K562 (cell line): ENCODE results near the gene FDX2. TPM values are rescaled to one million over a fixed set of nuclear protein-coding genes. Genes with fewer than 3 reads are reported as not detected.

Source experiments
- ARID2 ChIP-seq: fragments of 450-650 bp; IDR thresholded peaks from 2 replicates; pipeline ENCODE4 v1.6.1; 2017; ENCODE audit warnings: antibody characterized with exemption, mild to moderate bottlenecking
- CBX3 ChIP-seq, 2 experiments: IDR thresholded peaks; 1 replicate in 1 of 2; 2 replicates in 1 of 2; pipeline ENCODE4 v1.6.1; 2012; ENCODE audit warnings: inconsistent platforms in 2 of 2, low read length in 2 of 2, borderline replicate concordance in 1 of 2, control low read depth in 1 of 2
- ELF4 ChIP-seq: fragments of 450-650 bp; formaldehyde crosslinking; IDR thresholded peaks from 2 replicates; pipeline ENCODE4 v1.4.0; 2022; ENCODE audit warnings: missing genetic modification characterization
- HDAC2 ChIP-seq: fragments of 450-650 bp; IDR thresholded peaks from 2 replicates; pipeline ENCODE4 v1.6.1; 2016; ENCODE audit warnings: mild to moderate bottlenecking
- IFI16 ChIP-seq: fragments of 250-450 bp; sonication (Bioruptor Pico); IDR thresholded peaks from 2 replicates; pipeline ENCODE4 v2.1.2; 2022; ENCODE audit warnings: mild to moderate bottlenecking, inconsistent platforms
- KDM2B ChIP-seq: fragments of 250-450 bp; sonication (Bioruptor Pico); IDR thresholded peaks from 2 replicates; pipeline ENCODE4 v1.8.0; 2021; ENCODE audit warnings: mild to moderate bottlenecking, moderate library complexity
- MEF2A ChIP-seq: IDR thresholded peaks from 2 replicates; pipeline ENCODE4 v1.6.1; 2011; ENCODE audit warnings: low read depth, mild to moderate bottlenecking, low read length, moderate library complexity; ENCODE audit not compliant: control insufficient read depth
- MNT ChIP-seq, 2 experiments: fragments of 450-650 bp; conservative IDR thresholded peaks; 2 replicates each; pipeline ENCODE4 v1.6.1; 2017; ENCODE audit warnings: mild to moderate bottlenecking in 2 of 2, moderate library complexity in 2 of 2
- PHTF2 ChIP-seq: fragments of 250-450 bp; sonication (Bioruptor Pico); IDR thresholded peaks from 2 replicates; pipeline ENCODE4 v1.5.0; 2021; ENCODE audit warnings: mild to moderate bottlenecking
- STAT6 ChIP-seq: sonication (generic); formaldehyde crosslinking; IDR thresholded peaks from 2 replicates; pipeline ENCODE4 v1.8.1; 2023; ENCODE audit warnings: mild to moderate bottlenecking, missing genetic modification reagents
- TEAD2 ChIP-seq: fragments of 450-650 bp; IDR thresholded peaks from 2 replicates; pipeline ENCODE4 v1.6.1; 2016; ENCODE audit warnings: missing genetic modification characterization, control low read depth, missing compliant biosample characterization
- TFAP4 ChIP-seq: sonication (generic); formaldehyde crosslinking; IDR thresholded peaks from 2 replicates; pipeline ENCODE4 v1.8.0; 2022; ENCODE audit warnings: missing genetic modification reagents, mild to moderate bottlenecking, moderate library complexity, borderline replicate concordance
- TOE1 ChIP-seq, 2 experiments: fragments of 450-650 bp in 1 of 2; sonication (generic) in 1 of 2; formaldehyde crosslinking in 1 of 2; IDR thresholded peaks; 2 replicates each; pipeline versions ENCODE4 v1.7.1 to v1.8.0; 2016 to 2022; ENCODE audit warnings: borderline replicate concordance in 2 of 2, mild to moderate bottlenecking in 2 of 2, antibody characterized with exemption in 1 of 2, inconsistent platforms in 1 of 2, low read depth in 1 of 2, missing genetic modification reagents in 1 of 2, moderate library complexity in 1 of 2
- TSHZ1 ChIP-seq: fragments of 250-450 bp; sonication (Bioruptor Pico); IDR thresholded peaks from 2 replicates; pipeline ENCODE4 v1.4.0; 2020; ENCODE audit warnings: mild to moderate bottlenecking, moderate library complexity
- ZC3H8 ChIP-seq: fragments of 450-650 bp; IDR thresholded peaks from 2 replicates; pipeline ENCODE4 v1.6.1; 2017
- polyA plus RNA-seq, 8 experiments: library from polyadenylated mRNA; depleted of rRNA in 4 of 8; stranded (reverse) in 5 of 8; unstranded in 3 of 8; fragments of >200 nt; fragmentation: Nextera tagmentation in 2 of 8; fragmentation: Illumina TruSeq in 1 of 8; extraction: Ambion mirVana in 2 of 8; extraction: Trizol in 1 of 8; gene quantifications; 2 replicates each; pipeline versions ENCODE4 v1.2.1 to v1.2.3, GENCODE V29; 2011 to 2014; ENCODE audit warnings: inconsistent platforms in 1 of 8, missing spikeins in 1 of 8
- total RNA-seq, 7 experiments: library from RNA; depleted of rRNA in 6 of 7; stranded (reverse); fragments of >200 nt in 6 of 7; fragmentation: Illumina TruSeq in 2 of 7; extraction: Trizol in 2 of 7; gene quantifications; 2 replicates each; pipeline versions ENCODE4 v1.2.1 to v1.2.3, GENCODE V29; 2011 to 2021; ENCODE audit warnings: low replicate concordance in 1 of 7
- TF ChIP-seq, protein P1 (sequence below): fragments of 250-450 bp; sonication (Bioruptor Pico); IDR thresholded peaks from 2 replicates; pipeline ENCODE4 v1.8.0; 2022; ENCODE audit warnings: moderate library complexity, mild to moderate bottlenecking, inconsistent platforms

The FDX2 gene
- total and polyA plus RNA-seq, 9 of the 15 experiments (the other 6 are each of a cell fraction or from before 2014, with no cell fraction given), result 2.5 to 49.8 (median 29.7) TPM

- TF ChIP-seq HDAC2 (no peak; the same call in 1 of the 2 replicates), MNT (conservative IDR thresholded peaks at IDR 0.05) (no peak), TFAP4 (peak; percentile 64; the same call in 1 of the 2 replicates), CBX3 (IDR thresholded peaks at IDR 0.05; ENCODE audit: borderline replicate concordance in 1 of 2, low read length in 2 of 2) (no peak), TOE1 (IDR thresholded peaks at IDR 0.05; ENCODE audit: borderline replicate concordance) (no peak), TOE1 (CRISPR knock-in tag; IDR thresholded peaks at IDR 0.05; ENCODE audit: borderline replicate concordance, low read depth) (0 out of 2 replicates have a peak, but pooled peaks have one; percentile 61), ARID2 (no peak), MEF2A (no peak), KDM2B (CRISPR knock-in tag) (no peak), PHTF2 (CRISPR knock-in tag) (no peak), ELF4 (no peak), IFI16 (no peak), TEAD2 (no peak), TSHZ1 (no peak), ZC3H8 (no peak), STAT6 (CRISPR knock-in tag) (peak; percentile 97)
- TF ChIP-seq, protein P1, sequence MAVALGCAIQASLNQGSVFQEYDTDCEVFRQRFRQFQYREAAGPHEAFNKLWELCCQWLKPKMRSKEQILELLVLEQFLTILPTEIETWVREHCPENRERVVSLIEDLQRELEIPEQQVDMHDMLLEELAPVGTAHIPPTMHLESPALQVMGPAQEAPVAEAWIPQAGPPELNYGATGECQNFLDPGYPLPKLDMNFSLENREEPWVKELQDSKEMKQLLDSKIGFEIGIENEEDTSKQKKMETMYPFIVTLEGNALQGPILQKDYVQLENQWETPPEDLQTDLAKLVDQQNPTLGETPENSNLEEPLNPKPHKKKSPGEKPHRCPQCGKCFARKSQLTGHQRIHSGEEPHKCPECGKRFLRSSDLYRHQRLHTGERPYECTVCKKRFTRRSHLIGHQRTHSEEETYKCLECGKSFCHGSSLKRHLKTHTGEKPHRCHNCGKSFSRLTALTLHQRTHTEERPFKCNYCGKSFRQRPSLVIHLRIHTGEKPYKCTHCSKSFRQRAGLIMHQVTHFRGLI, result no peak
Measured at GRCh38 chr19:10333758-10334587, 18.2 kb upstream of the FDX2 start (continued).
